CD4-positive, alpha-beta memory T cell (primary cell): ENCODE results near the gene SP7. TPM values are rescaled to one million over a fixed set of nuclear protein-coding genes. Genes with fewer than 3 reads are reported as not detected.
A peak's percentile ranks its signal among the peaks of the same experiment; 100 is the strongest.

Experiments used
- CTCF ChIA-PET: fragments of 350-600 bp; sonication (Branson Sonifier 250); formaldehyde crosslinking; loops from one replicate; lab custom pipeline; 2021; ENCODE audit warnings: inconsistent platforms; ENCODE audit not compliant: partially characterized antibody; lab: Charles Lee
- POLR2A ChIA-PET: fragments of 350-600 bp; sonication (Branson Sonifier 250); formaldehyde crosslinking; loops from one replicate; lab custom pipeline; 2021; ENCODE audit not compliant: partially characterized antibody; lab: Charles Lee
- DNase-seq, 5 donors: peaks; one replicate each; pipeline versions ENCODE4 v3.0.0 to v3.0.0-alpha.2; 2020 to 2022; ENCODE audit warnings: mixed read lengths in 1 of 5
- H3K27ac ChIP-seq: one replicate; pipeline ENCODE4 v1.7.0; 2013; ENCODE audit warnings: low read depth, low read length
- H3K27me3 ChIP-seq: 2 replicates; pipeline ENCODE4 v1.7.0; 2013; ENCODE audit warnings: mild to moderate bottlenecking, low read length, moderate library complexity; ENCODE audit not compliant: insufficient read depth
- H3K36me3 ChIP-seq: 2 replicates; pipeline ENCODE4 v1.7.0; 2013; ENCODE audit warnings: mild to moderate bottlenecking, low read length, moderate library complexity; ENCODE audit not compliant: insufficient read depth
- H3K4me1 ChIP-seq: 2 replicates; pipeline ENCODE4 v1.7.0; 2013; ENCODE audit warnings: mild to moderate bottlenecking, low read length, moderate library complexity; ENCODE audit not compliant: insufficient read depth
- H3K4me3 ChIP-seq, 2 donors: one replicate each; pipeline ENCODE4 v1.7.0; 2013; ENCODE audit warnings: low read length in 2 of 2, mild to moderate bottlenecking in 1 of 2
- H3K9me3 ChIP-seq, 2 donors: one replicate each; pipeline ENCODE4 v1.7.0; 2013; ENCODE audit warnings: low read length in 2 of 2, control low read depth in 1 of 2; ENCODE audit not compliant: control insufficient read depth in 1 of 2
- H3K27ac Mint-ChIP-seq, 7 donors: one replicate each; pipeline ENCODE4 v1.8.0; 2020 to 2021; ENCODE audit warnings: mixed read lengths in 7 of 7, mild to moderate bottlenecking in 6 of 7, inconsistent platforms in 3 of 7, moderate library complexity in 3 of 7
- H3K27me3 Mint-ChIP-seq, 2 donors: one replicate each; pipeline ENCODE4 v1.8.0; 2020 to 2021; ENCODE audit warnings: mixed read lengths in 2 of 2
- H3K36me3 Mint-ChIP-seq, 2 donors: one replicate each; pipeline ENCODE4 v1.8.0; 2020 to 2021; ENCODE audit warnings: mixed read lengths in 2 of 2, inconsistent platforms in 1 of 2, mild to moderate bottlenecking in 1 of 2
- H3K4me1 Mint-ChIP-seq, 4 donors: one replicate each; pipeline ENCODE4 v1.8.0; 2020 to 2021; ENCODE audit warnings: mixed read lengths in 4 of 4, mild to moderate bottlenecking in 1 of 4
- H3K4me3 Mint-ChIP-seq, 8 donors: one replicate each; pipeline ENCODE4 v1.8.0; 2020 to 2021; ENCODE audit warnings: mixed read lengths in 8 of 8, mild to moderate bottlenecking in 7 of 8, moderate library complexity in 6 of 8, inconsistent platforms in 3 of 8
- H3K9me3 Mint-ChIP-seq, 8 donors: one replicate each; pipeline ENCODE4 v1.8.0; 2020 to 2021; ENCODE audit warnings: mixed read lengths in 8 of 8, mild to moderate bottlenecking in 5 of 8, inconsistent platforms in 3 of 8, moderate library complexity in 1 of 8
- intact Hi-C: fragments of 100-400 bp; cut with micrococcal nuclease; formaldehyde crosslinking; loops from one replicate; pipeline ENCODE4 v1.15.1; 2023
- polyA plus RNA-seq, 2 donors: library from polyadenylated mRNA; unstranded; fragments of 300-500 nt; fragmentation: Illumina TruSeq; gene quantifications; one replicate each; pipeline ENCODE4 v1.2.3, GENCODE V29; 2021
- total RNA-seq, 2 experiments: library from RNA; stranded (reverse); gene quantifications; one replicate each; pipeline ENCODE4 v1.2.3, GENCODE V29; 2021

Gene SP7
- total and polyA plus RNA-seq, 4 experiments from 2014 or later: not detected

DNA sequence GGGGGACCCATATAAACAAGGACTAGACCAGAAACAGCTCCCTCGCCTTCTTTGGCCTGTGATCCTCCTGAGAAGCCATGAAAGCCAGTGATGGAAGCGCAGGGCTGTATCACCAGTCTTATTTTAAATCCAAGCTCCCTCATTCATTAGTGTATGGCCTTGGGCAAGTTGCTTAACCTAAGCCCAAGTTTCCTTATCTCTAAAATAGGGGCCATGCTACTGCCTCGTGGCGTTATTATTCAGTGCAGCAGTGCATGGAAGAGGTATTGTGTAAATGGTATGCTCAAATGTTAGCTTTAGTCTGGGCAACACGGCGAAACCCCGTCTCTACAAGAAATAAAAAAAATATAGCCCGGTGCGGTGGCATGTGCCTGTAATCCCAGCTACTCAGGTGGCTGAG lies 58.2 kb downstream of the SP7 start:
- CTCF ChIA-PET: interaction anchor here (0.8 to 3.5 kb wide), 8 partner anchors 9 to 179 kb away, joined by 3 to 15 read pairs (median 4); no protein-coding TSS in a partner anchor
- Histone ChIP-seq H3K9me3 (no peaks in the 10 kb centered on the region), H3K27ac (no peak overlapping the region), H3K4me3 (no peak overlapping the region), H3K27me3 (no peaks in the 10 kb centered on the region), H3K4me1 (no peaks in the 10 kb centered on the region), H3K36me3 (no peaks in the 10 kb centered on the region)
- intact Hi-C loops: no loop called here
- H3K27me3 Mint-ChIP-seq: no peaks in the 10 kb centered on the region
- H3K4me1 Mint-ChIP-seq: no peaks in the 10 kb centered on the region
- POLR2A ChIA-PET: interaction anchor here (1.1 to 2.1 kb wide), 2 partner anchors 11 to 17 kb away, joined by 3 to 6 read pairs; no protein-coding TSS in a partner anchor
- H3K36me3 Mint-ChIP-seq: no peaks in the 10 kb centered on the region
- no peak for DNase-seq
- no peaks in the 10 kb centered on the region for H3K9me3 Mint-ChIP-seq
- H3K4me3 Mint-ChIP-seq: no peak overlapping the region
- H3K27ac Mint-ChIP-seq: peak overlapping the region in 1 of 7 donors; percentile 35

Other genes with a start within 250 kb of the SP7 start
- gene IGFBP6, start 238.7 kb downstream of the SP7 start, total RNA-seq: under 1 TPM in 1 of 2 experiments, not detected in 1; 0.61 TPM
- gene IGFBP6, start 238.7 kb downstream of the SP7 start, polyA plus RNA-seq: 1 to 10 TPM in 1 of 2 donors, under 1 TPM in 1; 0.53 to 1.5 TPM
- gene SOAT2, start 232.9 kb downstream of the SP7 start, total RNA-seq: under 1 TPM; 0.26 to 0.42 TPM
- gene SOAT2, start 232.9 kb downstream of the SP7 start, polyA plus RNA-seq: under 1 TPM; 0.20 to 0.85 TPM
- 100 to 1,000 TPM; 109 to 113 TPM for gene ZNF740, start 155.6 kb downstream of the SP7 start, total RNA-seq
- 1 to 10 TPM in 1 of 2 donors, under 1 TPM in 1; 0.90 to 3.5 TPM for gene ZNF740, start 155.6 kb downstream of the SP7 start, polyA plus RNA-seq
- 10 to 100 TPM; 62.5 to 64.2 TPM for gene CSAD, start 155.4 kb downstream of the SP7 start, total RNA-seq
- 1 to 10 TPM; 1.1 to 2.9 TPM for gene CSAD, start 155.4 kb downstream of the SP7 start, polyA plus RNA-seq
- gene ITGB7, start 129.1 kb downstream of the SP7 start, total RNA-seq: 100 to 1,000 TPM; 382 to 397 TPM
- 100 to 1,000 TPM; 271 to 374 TPM for gene ITGB7, start 129.1 kb downstream of the SP7 start, polyA plus RNA-seq
- gene RARG, start 104.1 kb downstream of the SP7 start, total RNA-seq: 10 to 100 TPM; 84.7 to 86.0 TPM
- 10 to 100 TPM; 13.2 to 25.1 TPM for gene RARG, start 104.1 kb downstream of the SP7 start, polyA plus RNA-seq
- under 1 TPM; 0.20 to 0.55 TPM for gene ESPL1, start 68.1 kb downstream of the SP7 start, total RNA-seq
- under 1 TPM in 1 of 2 donors, not detected in 1; 0.16 TPM for gene ESPL1, start 68.1 kb downstream of the SP7 start, polyA plus RNA-seq
- gene PFDN5, start 40.8 kb downstream of the SP7 start, total RNA-seq: 100 to 1,000 TPM; 717 to 718 TPM
- 1,000 to 10,000 TPM; 1,306 to 1,410 TPM for gene PFDN5, start 40.8 kb downstream of the SP7 start, polyA plus RNA-seq
- gene MYG1, start 36.7 kb downstream of the SP7 start, total RNA-seq: 10 to 100 TPM; 46.0 to 50.8 TPM
- gene MYG1, start 36.7 kb downstream of the SP7 start, polyA plus RNA-seq: 10 to 100 TPM; 62.4 to 78.2 TPM
- gene AAAS, start 14.7 kb downstream of the SP7 start, total RNA-seq: 10 to 100 TPM; 63.6 to 66.5 TPM
- 10 to 100 TPM; 32.5 to 47.8 TPM for gene AAAS, start 14.7 kb downstream of the SP7 start, polyA plus RNA-seq
- gene SP1, start 43.8 kb upstream of the SP7 start, total RNA-seq: 100 to 1,000 TPM; 109 to 110 TPM
- gene SP1, start 43.8 kb upstream of the SP7 start, polyA plus RNA-seq: 10 to 100 TPM in 1 of 2 donors, 1 to 10 TPM in 1; 4.3 to 10.6 TPM
- not detected for gene AMHR2, start 87.5 kb upstream of the SP7 start, total RNA-seq
- not detected for gene AMHR2, start 87.5 kb upstream of the SP7 start, polyA plus RNA-seq
- gene PRR13, start 105.4 kb upstream of the SP7 start, total RNA-seq: 100 to 1,000 TPM; 242 to 247 TPM
- 100 to 1,000 TPM; 545 to 843 TPM for gene PRR13, start 105.4 kb upstream of the SP7 start, polyA plus RNA-seq
- 100 to 1,000 TPM; 848 to 858 TPM for gene PCBP2, start 115.7 kb upstream of the SP7 start, total RNA-seq
- 100 to 1,000 TPM in 1 of 2 donors, 10 to 100 TPM in 1; 88.0 to 118 TPM for gene PCBP2, start 115.7 kb upstream of the SP7 start, polyA plus RNA-seq
- 10 to 100 TPM; 25.0 to 28.2 TPM for gene MAP3K12, start 163.1 kb upstream of the SP7 start, total RNA-seq
- 1 to 10 TPM; 3.1 to 8.5 TPM for gene MAP3K12, start 163.1 kb upstream of the SP7 start, polyA plus RNA-seq
- gene TARBP2, start 164.9 kb upstream of the SP7 start, total RNA-seq: 10 to 100 TPM; 26.9 to 37.0 TPM
- 10 to 100 TPM; 24.5 to 33.1 TPM for gene TARBP2, start 164.9 kb upstream of the SP7 start, polyA plus RNA-seq
- not detected for gene NPFF, start 171.1 kb upstream of the SP7 start, total RNA-seq
- gene NPFF, start 171.1 kb upstream of the SP7 start, polyA plus RNA-seq: not detected